Loucy (cell line): Measurements from ENCODE around the gene ABI3.

ENCODE experiments used
- CTCF ChIP-seq: fragments of 200-600 bp; sonication (generic); conservative IDR thresholded peaks from 2 replicates; pipeline ENCODE4 v1.5.1; 2014; ENCODE audit warnings: mild to moderate bottlenecking, antibody characterized with exemption, low read length
- EZH2phosphoT487 ChIP-seq: fragments of 200-600 bp; IDR thresholded peaks from 2 replicates; pipeline ENCODE4 v1.6.1; 2018; ENCODE audit warnings: antibody characterized with exemption, mild to moderate bottlenecking, moderate library complexity, borderline replicate concordance

- TF ChIP-seq CTCF, result no peak
- TF ChIP-seq EZH2phosphoT487, result no peak
Observed at GRCh38 chr17:49217651-49218413, 7.3 kb downstream of the ABI3 start.
